ENCODE results near the gene PPP6R2.
"Not testable (repeated sequence)": the region's sequence is repeated elsewhere in the genome, so short reads cannot be mapped to it uniquely, and the experiment has no call there.

The PPP6R2 gene

GRCh38 chr22:50403701-50404101 is 60.6 kb downstream of the PPP6R2 start:
- no peak for DNase-seq

GRCh38 chr22:50406416-50407170 is 63.5 kb downstream of the PPP6R2 start:
- DNase-seq = no peak

- DNase-seq = no peak
Measured at GRCh38 chr22:50408311-50408710, 65.2 kb downstream of the PPP6R2 start.

GRCh38 chr22:50408954-50409353 is 65.8 kb downstream of the PPP6R2 start:
- not testable (repeated sequence) for DNase-seq

- no peak for DNase-seq
Measured at GRCh38 chr22:50414476-50415248, 71.5 kb downstream of the PPP6R2 start.

GRCh38 chr22:50415426-50415825 is 72.3 kb downstream of the PPP6R2 start:
- no peak for DNase-seq

GRCh38 chr22:50416996-50417395 is 73.9 kb downstream of the PPP6R2 start:
- DNase-seq = no peak

GRCh38 chr22:50417411-50418210 is 74.5 kb downstream of the PPP6R2 start:
- DNase-seq = no peak

- no peak for DNase-seq
Measured at GRCh38 chr22:50418624-50419023, 75.5 kb downstream of the PPP6R2 start.

- DNase-seq = no peak
Measured at GRCh38 chr22:50419116-50419515, 76.0 kb downstream of the PPP6R2 start.

GRCh38 chr22:50420015-50420414 is 76.9 kb downstream of the PPP6R2 start:
- no peak for DNase-seq

GRCh38 chr22:50420581-50420980 is 77.5 kb downstream of the PPP6R2 start:
- no peak for DNase-seq

GRCh38 chr22:50422046-50422445 is 78.9 kb downstream of the PPP6R2 start:
- no peak for DNase-seq

- no peak for DNase-seq
Measured at GRCh38 chr22:50422961-50423815, 80.1 kb downstream of the PPP6R2 start.

- no peak for DNase-seq
Measured at GRCh38 chr22:50423956-50424355, 80.8 kb downstream of the PPP6R2 start.

GRCh38 chr22:50425179-50425916 is 82.2 kb downstream of the PPP6R2 start:
- DNase-seq = no peak

- no peak for DNase-seq
Measured at GRCh38 chr22:50432131-50432876, 89.2 kb downstream of the PPP6R2 start.

GRCh38 chr22:50432877-50433510 is 89.9 kb downstream of the PPP6R2 start:
- not testable (repeated sequence) for DNase-seq

GRCh38 chr22:50434849-50435248 is 91.7 kb downstream of the PPP6R2 start:
- DNase-seq = no peak

GRCh38 chr22:50435291-50436014 is 92.3 kb downstream of the PPP6R2 start:
- DNase-seq = no peak
